SK-N-SH (cell line): ENCODE data around the gene CDH4. TPM values are rescaled to one million over a fixed set of nuclear protein-coding genes. Genes with fewer than 3 reads are reported as not detected.

Source experiments
- CTCF ChIA-PET: fragments of 300-600, 350-600 bp; formaldehyde crosslinking; extraction: SDS; loops from one replicate; lab custom pipeline; 2021; lab: Yijun Ruan, JAX
- POLR2A ChIA-PET: fragments of 350-600 bp; sonication (Branson Sonifier 250); formaldehyde crosslinking; extraction: SDS; loops from one replicate; lab custom pipeline; 2020; ENCODE audit warnings: antibody characterized with exemption, inconsistent platforms; lab: Yijun Ruan, JAX
- DNase-seq: peaks from one replicate; pipeline ENCODE4 v3.0.0; 2012
- H2AFZ ChIP-seq: fragments of 200-600 bp; sonication (generic); 2 replicates; pipeline ENCODE4 v1.8.1; 2016; ENCODE audit warnings: antibody characterized with exemption, mild to moderate bottlenecking, low read depth
- H3F3A ChIP-seq: fragments of 200-600 bp; sonication (generic); replicated peaks from 2 replicates; pipeline ENCODE3; 2016; ENCODE audit warnings: antibody characterized with exemption, mild to moderate bottlenecking; ENCODE audit not compliant: insufficient read depth
- H3K27ac ChIP-seq, 2 experiments: fragments of 200-500 bp in 1 of 2; fragments of 200-600 bp in 1 of 2; sonication (Bioruptor generic) in 1 of 2; sonication (generic), shearing (Covaris generic) in 1 of 2; 2 replicates each; pipeline versions ENCODE4 v1.5.1 to v1.6.1; 2014 to 2016; ENCODE audit warnings: low read depth in 2 of 2, inconsistent platforms in 1 of 2, low read length in 1 of 2, mild to moderate bottlenecking in 1 of 2, mixed read lengths in 1 of 2
- H3K27me3 ChIP-seq: fragments of 200-600 bp; sonication (generic), shearing (Covaris generic); 2 replicates; pipeline ENCODE4 v1.6.1; 2016; ENCODE audit warnings: mixed run types; ENCODE audit not compliant: insufficient read depth
- H3K36me3 ChIP-seq, 2 experiments: fragments of 200-500 bp in 1 of 2; fragments of 200-600 bp in 1 of 2; sonication (Bioruptor generic) in 1 of 2; sonication (generic) in 1 of 2; replicated peaks in 1 of 2; 2 replicates each; pipeline versions ENCODE3 to v1.5.1; 2014 to 2016; ENCODE audit warnings: low read length in 1 of 2, mild to moderate bottlenecking in 1 of 2; ENCODE audit not compliant: insufficient read depth in 2 of 2, control insufficient read depth in 1 of 2
- H3K4me1 ChIP-seq, 2 experiments: fragments of 200-500 bp in 1 of 2; fragments of 200-600 bp in 1 of 2; sonication (Bioruptor generic) in 1 of 2; sonication (generic), shearing (Covaris generic) in 1 of 2; 2 replicates each; pipeline versions ENCODE4 v1.5.1 to v1.6.1; 2014 to 2016; ENCODE audit warnings: low read depth in 1 of 2, low read length in 1 of 2, mixed run types in 1 of 2; ENCODE audit not compliant: insufficient read depth in 2 of 2, control insufficient read depth in 1 of 2
- H3K4me2 ChIP-seq: fragments of 200-600 bp; sonication (generic), shearing (Covaris generic); 2 replicates; pipeline ENCODE4 v1.6.1; 2017; ENCODE audit warnings: mixed run types
- H3K4me3 ChIP-seq, 2 experiments: fragments of 200-500 bp in 1 of 2; fragments of 200-600 bp in 1 of 2; sonication (Bioruptor generic) in 1 of 2; sonication (generic), shearing (Covaris generic) in 1 of 2; 2 replicates each; pipeline versions ENCODE4 v1.5.1 to v1.8.1; 2014 to 2016; ENCODE audit warnings: low read depth in 2 of 2, inconsistent platforms in 1 of 2, low read length in 1 of 2, mild to moderate bottlenecking in 1 of 2, mixed read lengths in 1 of 2, moderate library complexity in 1 of 2
- H3K79me2 ChIP-seq: fragments of 200-600 bp; sonication (generic); 2 replicates; pipeline ENCODE4 v1.8.1; 2017; ENCODE audit warnings: mild to moderate bottlenecking; ENCODE audit not compliant: insufficient read depth
- H3K9ac ChIP-seq: fragments of 200-600 bp; sonication (generic); 2 replicates; pipeline ENCODE4 v1.6.1; 2017; ENCODE audit warnings: mixed run types
- H3K9me2 ChIP-seq: fragments of 200-600 bp; sonication (generic); 2 replicates; pipeline ENCODE4 v1.6.1; 2017; ENCODE audit warnings: mixed run types
- H3K9me3 ChIP-seq: fragments of 200-600 bp; sonication (generic); 2 replicates; pipeline ENCODE4 v1.6.1; 2017; ENCODE audit warnings: mixed run types, mild to moderate bottlenecking, moderate library complexity
- H4K20me1 ChIP-seq: fragments of 200-600 bp; sonication (generic); 2 replicates; pipeline ENCODE4 v1.6.1; 2017; ENCODE audit warnings: mild to moderate bottlenecking, mixed run types; ENCODE audit not compliant: insufficient read depth
- EP300 ChIP-seq, 2 experiments: IDR thresholded peaks; 2 replicates each; pipeline versions ENCODE4 v1.4.0 to v1.6.1; 2012; ENCODE audit warnings: borderline replicate concordance in 1 of 2, low read depth in 1 of 2, low read length in 1 of 2
- EZH2phosphoT487 ChIP-seq: fragments of 200-600 bp; sonication (generic); IDR thresholded peaks from 2 replicates; pipeline ENCODE4 v1.6.1; 2017; ENCODE audit warnings: low read depth, mixed run types, mild to moderate bottlenecking, antibody characterized with exemption, moderate library complexity, borderline replicate concordance
- FOXM1 ChIP-seq: IDR thresholded peaks from 2 replicates; pipeline ENCODE4 v1.4.0; 2012; ENCODE audit warnings: low read depth, mild to moderate bottlenecking
- GATA2 ChIP-seq: sonication (generic); formaldehyde crosslinking; IDR thresholded peaks from 2 replicates; pipeline ENCODE4 v1.5.0; 2020; ENCODE audit warnings: mild to moderate bottlenecking, missing genetic modification reagents
- NFIC ChIP-seq: IDR thresholded peaks from 2 replicates; pipeline ENCODE4 v1.4.0; 2012; ENCODE audit warnings: borderline replicate concordance
- POLR2AphosphoS5 ChIP-seq: IDR thresholded peaks from 2 replicates; pipeline ENCODE4 v1.6.1; 2012; ENCODE audit warnings: low read depth, low read length
- RCOR1 ChIP-seq: fragments of 150-350 bp; IDR thresholded peaks from 2 replicates; pipeline ENCODE4 v1.6.1; 2017; ENCODE audit warnings: antibody characterized with exemption, low read length
- RFX5 ChIP-seq: IDR thresholded peaks from 2 replicates; pipeline ENCODE4 v1.6.1; 2012; ENCODE audit warnings: mild to moderate bottlenecking, improper control_type of control experiment, low read length
- TAF1 ChIP-seq: IDR thresholded peaks from 2 replicates; pipeline ENCODE4 v1.6.1; 2012; ENCODE audit warnings: low read depth, mild to moderate bottlenecking, low read length, moderate library complexity, borderline replicate concordance
- WGBS: methylation state at CpG from one replicate; pipeline ENCODE4 v1.1.6; 2017; ENCODE audit warnings: low lambda C conversion rate; 5-methylcytosine and 5-hydroxymethylcytosine counted together
- polyA plus RNA-seq, 3 experiments: library from polyadenylated mRNA; depleted of rRNA; stranded (reverse); fragments of >200 nt; gene quantifications; 2 replicates each; pipeline ENCODE4 v1.2.3, GENCODE V29; 2012
- TF ChIP-seq, protein P1 (sequence below): IDR thresholded peaks from 2 replicates; pipeline ENCODE4 v1.4.0; 2012; ENCODE audit warnings: low read depth
- TF ChIP-seq, protein P2 (sequence below): fragments of 200-600 bp; sonication (generic); IDR thresholded peaks from 2 replicates; pipeline ENCODE4 v1.6.1; 2017; ENCODE audit warnings: antibody characterized with exemption, mild to moderate bottlenecking, moderate library complexity
- TF ChIP-seq, protein P3 (sequence below): fragments of 150-350 bp; IDR thresholded peaks from 2 replicates; pipeline ENCODE4 v1.6.1; 2016; ENCODE audit warnings: mild to moderate bottlenecking, low read depth, low read length
- TF ChIP-seq, protein P4 (sequence below): IDR thresholded peaks from 2 replicates; pipeline ENCODE4 v1.6.1; 2012; ENCODE audit warnings: mild to moderate bottlenecking, low read depth, low read length, moderate library complexity
- TF ChIP-seq, protein P5 (sequence below): IDR thresholded peaks from 2 replicates; pipeline ENCODE4 v1.4.0; 2012; ENCODE audit warnings: low read depth, borderline replicate concordance

CDH4 gene
- polyA plus RNA-seq, 1 of the 3 experiments (the other 2 are of a cell fraction) = not detected

DNA sequence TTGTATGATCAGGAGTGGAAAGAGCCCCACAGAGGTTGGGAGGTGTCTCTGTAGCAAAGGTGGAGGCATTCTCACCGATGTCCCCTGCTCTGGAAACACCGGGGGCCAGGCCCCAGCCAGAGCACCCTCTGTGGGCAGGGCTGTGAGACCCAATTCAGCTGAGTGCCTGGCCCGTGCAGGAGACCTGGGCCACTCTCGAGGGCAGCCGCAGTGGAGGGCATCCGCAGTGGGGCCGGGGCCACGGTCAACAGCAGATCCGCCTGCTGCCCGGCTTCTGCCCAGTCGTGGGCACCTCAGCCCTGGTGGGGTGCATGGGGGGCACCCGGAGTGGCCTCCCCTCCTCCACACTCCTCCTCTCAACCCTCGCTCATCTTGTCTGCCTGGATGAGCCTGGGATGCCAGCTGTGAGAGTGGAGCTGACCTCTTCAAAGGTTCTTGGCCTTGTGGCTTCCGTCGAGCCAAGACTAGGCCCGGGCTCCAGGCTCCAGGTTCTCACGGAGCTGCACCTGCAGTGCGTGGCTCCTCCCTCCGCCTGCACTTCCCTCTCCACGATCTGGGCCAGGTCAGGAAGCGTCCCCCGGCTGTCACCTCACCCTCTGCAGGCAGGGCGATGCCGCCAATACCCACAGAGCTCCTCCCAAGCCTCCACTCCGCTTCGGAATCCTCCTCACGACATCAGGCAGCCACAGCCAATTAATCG, 678.9 kb downstream of the CDH4 start:
- H3F3A ChIP-seq = no peaks in the 10 kb centered on the region
- H3K79me2 ChIP-seq = no peaks in the 10 kb centered on the region
- no peak overlapping the region for H3K4me2 ChIP-seq
- no peaks in the 10 kb centered on the region for H4K20me1 ChIP-seq
- H3K9me3 ChIP-seq = no peaks in the 10 kb centered on the region
- no peak overlapping the region for H2AFZ ChIP-seq
- H3K9ac ChIP-seq = no peak overlapping the region
- H3K4me1 ChIP-seq = no peaks in the 10 kb centered on the region
- H3K27me3 ChIP-seq = no peaks in the 10 kb centered on the region
- no peak for DNase-seq
- H3K27ac ChIP-seq = no peak overlapping the region
- no peaks in the 10 kb centered on the region for H3K36me3 ChIP-seq
- POLR2A ChIA-PET = no interaction called here
- no peaks in the 10 kb centered on the region for H3K9me2 ChIP-seq
- TF ChIP-seq, protein P1, sequence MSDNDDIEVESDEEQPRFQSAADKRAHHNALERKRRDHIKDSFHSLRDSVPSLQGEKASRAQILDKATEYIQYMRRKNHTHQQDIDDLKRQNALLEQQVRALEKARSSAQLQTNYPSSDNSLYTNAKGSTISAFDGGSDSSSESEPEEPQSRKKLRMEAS = no peak
- TF ChIP-seq, protein P2, sequence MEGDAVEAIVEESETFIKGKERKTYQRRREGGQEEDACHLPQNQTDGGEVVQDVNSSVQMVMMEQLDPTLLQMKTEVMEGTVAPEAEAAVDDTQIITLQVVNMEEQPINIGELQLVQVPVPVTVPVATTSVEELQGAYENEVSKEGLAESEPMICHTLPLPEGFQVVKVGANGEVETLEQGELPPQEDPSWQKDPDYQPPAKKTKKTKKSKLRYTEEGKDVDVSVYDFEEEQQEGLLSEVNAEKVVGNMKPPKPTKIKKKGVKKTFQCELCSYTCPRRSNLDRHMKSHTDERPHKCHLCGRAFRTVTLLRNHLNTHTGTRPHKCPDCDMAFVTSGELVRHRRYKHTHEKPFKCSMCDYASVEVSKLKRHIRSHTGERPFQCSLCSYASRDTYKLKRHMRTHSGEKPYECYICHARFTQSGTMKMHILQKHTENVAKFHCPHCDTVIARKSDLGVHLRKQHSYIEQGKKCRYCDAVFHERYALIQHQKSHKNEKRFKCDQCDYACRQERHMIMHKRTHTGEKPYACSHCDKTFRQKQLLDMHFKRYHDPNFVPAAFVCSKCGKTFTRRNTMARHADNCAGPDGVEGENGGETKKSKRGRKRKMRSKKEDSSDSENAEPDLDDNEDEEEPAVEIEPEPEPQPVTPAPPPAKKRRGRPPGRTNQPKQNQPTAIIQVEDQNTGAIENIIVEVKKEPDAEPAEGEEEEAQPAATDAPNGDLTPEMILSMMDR = no peak
- TF ChIP-seq RCOR1 (no peak), NFIC (no peak)
- TF ChIP-seq, all 33 proteins: peak for 0
- CTCF ChIA-PET = no interaction called here
- H3K4me3 ChIP-seq = no peak overlapping the region
- WGBS = 66% methylated on average over 21 of the region's 28 CpGs

DNA sequence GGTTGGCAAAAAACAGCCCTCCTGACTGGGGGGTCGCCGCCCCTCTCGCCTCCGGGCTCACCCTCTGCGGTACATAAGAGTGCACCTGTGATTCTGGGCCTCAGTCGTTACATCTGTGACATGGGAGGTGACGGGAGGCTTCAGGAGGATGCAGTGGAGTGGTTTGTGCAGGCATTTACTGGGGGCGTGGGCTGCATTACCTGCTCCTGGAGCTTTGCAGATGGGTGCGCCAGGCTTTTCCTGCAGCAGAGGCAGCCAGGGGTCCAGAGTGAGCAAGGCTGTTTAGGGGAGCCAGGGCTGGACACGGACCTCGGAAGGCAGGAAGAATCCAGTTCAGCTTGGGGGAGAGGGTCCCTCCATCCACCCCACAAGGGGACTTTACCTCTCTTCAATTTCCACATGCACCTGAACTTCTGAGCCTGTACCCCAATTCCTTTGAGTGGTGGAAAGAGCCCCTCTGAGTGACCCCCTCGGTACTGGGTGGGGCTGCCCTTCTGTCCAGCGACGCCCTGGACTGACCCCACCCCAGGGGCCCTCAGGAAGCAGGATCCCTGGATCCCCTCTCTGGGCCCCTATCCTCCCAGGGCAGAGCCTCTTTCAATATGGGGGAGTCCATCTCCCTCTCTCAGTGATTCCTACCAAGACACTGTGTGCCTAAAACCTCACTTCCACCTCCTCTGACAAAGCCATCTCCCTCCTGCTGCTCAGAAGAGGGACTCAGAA, 679.6 kb downstream of the CDH4 start:
- no peak for DNase-seq
- WGBS = 52% methylated on average over 13 of the region's 14 CpGs
- CTCF ChIA-PET = no interaction called here
- H3K27me3 ChIP-seq = no peaks in the 10 kb centered on the region
- POLR2A ChIA-PET = no interaction called here
- no peak overlapping the region for H3K9ac ChIP-seq
- H3K4me1 ChIP-seq = no peaks in the 10 kb centered on the region
- H3K79me2 ChIP-seq = no peaks in the 10 kb centered on the region
- H3K27ac ChIP-seq = no peak overlapping the region
- no peaks in the 10 kb centered on the region for H3K9me2 ChIP-seq
- H3K9me3 ChIP-seq = no peaks in the 10 kb centered on the region
- no peak overlapping the region for H3K4me2 ChIP-seq
- no peaks in the 10 kb centered on the region for H4K20me1 ChIP-seq
- H3K36me3 ChIP-seq = no peaks in the 10 kb centered on the region
- no peaks in the 10 kb centered on the region for H3F3A ChIP-seq
- no peak overlapping the region for H3K4me3 ChIP-seq
- no peak overlapping the region for H2AFZ ChIP-seq
- TF ChIP-seq, protein P3, sequence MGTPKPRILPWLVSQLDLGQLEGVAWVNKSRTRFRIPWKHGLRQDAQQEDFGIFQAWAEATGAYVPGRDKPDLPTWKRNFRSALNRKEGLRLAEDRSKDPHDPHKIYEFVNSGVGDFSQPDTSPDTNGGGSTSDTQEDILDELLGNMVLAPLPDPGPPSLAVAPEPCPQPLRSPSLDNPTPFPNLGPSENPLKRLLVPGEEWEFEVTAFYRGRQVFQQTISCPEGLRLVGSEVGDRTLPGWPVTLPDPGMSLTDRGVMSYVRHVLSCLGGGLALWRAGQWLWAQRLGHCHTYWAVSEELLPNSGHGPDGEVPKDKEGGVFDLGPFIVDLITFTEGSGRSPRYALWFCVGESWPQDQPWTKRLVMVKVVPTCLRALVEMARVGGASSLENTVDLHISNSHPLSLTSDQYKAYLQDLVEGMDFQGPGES = no peak
- TF ChIP-seq EP300 (IDR thresholded peaks at IDR 0.05; ENCODE audit: borderline replicate concordance in 1 of 2, low read depth in 1 of 2, low read length in 1 of 2) (no peak), TAF1 (no peak), EZH2phosphoT487 (no peak), RFX5 (no peak), GATA2 (no peak), POLR2AphosphoS5 (no peak), NFIC (no peak), RCOR1 (no peak), FOXM1 (no peak)
- TF ChIP-seq, protein P2 = no peak
- TF ChIP-seq, protein P4, sequence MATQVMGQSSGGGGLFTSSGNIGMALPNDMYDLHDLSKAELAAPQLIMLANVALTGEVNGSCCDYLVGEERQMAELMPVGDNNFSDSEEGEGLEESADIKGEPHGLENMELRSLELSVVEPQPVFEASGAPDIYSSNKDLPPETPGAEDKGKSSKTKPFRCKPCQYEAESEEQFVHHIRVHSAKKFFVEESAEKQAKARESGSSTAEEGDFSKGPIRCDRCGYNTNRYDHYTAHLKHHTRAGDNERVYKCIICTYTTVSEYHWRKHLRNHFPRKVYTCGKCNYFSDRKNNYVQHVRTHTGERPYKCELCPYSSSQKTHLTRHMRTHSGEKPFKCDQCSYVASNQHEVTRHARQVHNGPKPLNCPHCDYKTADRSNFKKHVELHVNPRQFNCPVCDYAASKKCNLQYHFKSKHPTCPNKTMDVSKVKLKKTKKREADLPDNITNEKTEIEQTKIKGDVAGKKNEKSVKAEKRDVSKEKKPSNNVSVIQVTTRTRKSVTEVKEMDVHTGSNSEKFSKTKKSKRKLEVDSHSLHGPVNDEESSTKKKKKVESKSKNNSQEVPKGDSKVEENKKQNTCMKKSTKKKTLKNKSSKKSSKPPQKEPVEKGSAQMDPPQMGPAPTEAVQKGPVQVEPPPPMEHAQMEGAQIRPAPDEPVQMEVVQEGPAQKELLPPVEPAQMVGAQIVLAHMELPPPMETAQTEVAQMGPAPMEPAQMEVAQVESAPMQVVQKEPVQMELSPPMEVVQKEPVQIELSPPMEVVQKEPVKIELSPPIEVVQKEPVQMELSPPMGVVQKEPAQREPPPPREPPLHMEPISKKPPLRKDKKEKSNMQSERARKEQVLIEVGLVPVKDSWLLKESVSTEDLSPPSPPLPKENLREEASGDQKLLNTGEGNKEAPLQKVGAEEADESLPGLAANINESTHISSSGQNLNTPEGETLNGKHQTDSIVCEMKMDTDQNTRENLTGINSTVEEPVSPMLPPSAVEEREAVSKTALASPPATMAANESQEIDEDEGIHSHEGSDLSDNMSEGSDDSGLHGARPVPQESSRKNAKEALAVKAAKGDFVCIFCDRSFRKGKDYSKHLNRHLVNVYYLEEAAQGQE = no peak
- TF ChIP-seq, protein P5, sequence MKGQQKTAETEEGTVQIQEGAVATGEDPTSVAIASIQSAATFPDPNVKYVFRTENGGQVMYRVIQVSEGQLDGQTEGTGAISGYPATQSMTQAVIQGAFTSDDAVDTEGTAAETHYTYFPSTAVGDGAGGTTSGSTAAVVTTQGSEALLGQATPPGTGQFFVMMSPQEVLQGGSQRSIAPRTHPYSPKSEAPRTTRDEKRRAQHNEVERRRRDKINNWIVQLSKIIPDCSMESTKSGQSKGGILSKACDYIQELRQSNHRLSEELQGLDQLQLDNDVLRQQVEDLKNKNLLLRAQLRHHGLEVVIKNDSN = no peak
